Smooth muscle cell of the umbilical artery (primary cell): ENCODE results near the gene NAA11. TPM values are rescaled to one million over a fixed set of nuclear protein-coding genes. Genes with fewer than 3 reads are reported as not detected.

Experiments
- total RNA-seq: library from RNA; depleted of rRNA; stranded (reverse); fragments of >200 nt; gene quantifications from 2 replicates; pipeline ENCODE4 v1.2.3, GENCODE V29; 2014

The NAA11 gene
- total RNA-seq: not detected in 2 replicates

GRCh38 chr4:79325864-79326328 lies at the start of gene NAA11:
TSS of gene NAA11 (minus strand) at chr4:79326061. CDS start at chr4:79325877, 184 bp downstream.

Other genes with a start within 250 kb of the NAA11 start
- gene GK2, start 82.2 kb upstream of the NAA11 start, total RNA-seq: not detected in 2 replicates